ENCODE measurements around the gene TRIM13.
"Not testable (repeated sequence)": the region's sequence is repeated elsewhere in the genome, so short reads cannot be mapped to it uniquely, and the experiment has no call there.

The TRIM13 gene

GRCh38 chr13:50055454-50055853 lies 58.6 kb downstream of the TRIM13 start:
- POLR2A ChIA-PET = no interaction called here
- DNase-seq (ENCODE audit: extremely low spot score) = no peak
- TF ChIP-seq L3MBTL2 (conservative IDR thresholded peaks at IDR 0.05) = no peak
- no peak for TF ChIP-seq PKNOX1 (IDR thresholded peaks at IDR 0.05)
- no peak for TF ChIP-seq ZNF384 (IDR thresholded peaks at IDR 0.05)
- CTCF ChIA-PET = no interaction called here

- ChIA-PET CTCF (no interaction called here), POLR2A (no interaction called here)
- DNase-seq (ENCODE audit: extremely low spot score) = no peak
- TF ChIP-seq LEF1 (IDR thresholded peaks at IDR 0.05; ENCODE audit: borderline replicate concordance) (no peak), ZNF384 (IDR thresholded peaks at IDR 0.05) (no peak), CTBP1 (IDR thresholded peaks at IDR 0.05; ENCODE audit: borderline replicate concordance) (no peak), NFRKB (IDR thresholded peaks at IDR 0.05) (no peak), L3MBTL2 (conservative IDR thresholded peaks at IDR 0.05) (no peak), TARDBP (IDR thresholded peaks at IDR 0.05) (no peak), ELF4 (IDR thresholded peaks at IDR 0.05) (no peak), ARNT (IDR thresholded peaks at IDR 0.05) (no peak), FOXK2 (IDR thresholded peaks at IDR 0.05) (no peak), SP1 (IDR thresholded peaks at IDR 0.05) (no peak), FOXM1 (IDR thresholded peaks at IDR 0.05; ENCODE audit: borderline replicate concordance) (no peak), BHLHE40 (IDR thresholded peaks at IDR 0.05; ENCODE audit: borderline replicate concordance) (no peak), SUZ12 (IDR thresholded peaks at IDR 0.05) (no peak), HDGF (IDR thresholded peaks at IDR 0.05; ENCODE audit: borderline replicate concordance) (no peak), PKNOX1 (IDR thresholded peaks at IDR 0.05) (no peak), FOXA1 (IDR thresholded peaks at IDR 0.05) (no peak)
Measured at GRCh38 chr13:50060718-50061117, 63.9 kb downstream of the TRIM13 start.

GRCh38 chr13:50062336-50062735 lies 65.5 kb downstream of the TRIM13 start:
- CTCF ChIA-PET; POLR2A ChIA-PET; DNase-seq (ENCODE audit: extremely low spot score): not testable (repeated sequence)

GRCh38 chr13:50065712-50066111 lies 68.9 kb downstream of the TRIM13 start:
- no peak for DNase-seq (ENCODE audit: extremely low spot score)
- ChIA-PET POLR2A (no interaction called here), CTCF (no interaction called here)
- TF ChIP-seq SP1 (IDR thresholded peaks at IDR 0.05) (no peak), LEF1 (IDR thresholded peaks at IDR 0.05; ENCODE audit: borderline replicate concordance) (no peak), ARNT (IDR thresholded peaks at IDR 0.05) (no peak), FOXK2 (IDR thresholded peaks at IDR 0.05) (no peak), NFRKB (IDR thresholded peaks at IDR 0.05) (no peak), ELF4 (IDR thresholded peaks at IDR 0.05) (no peak), HDGF (IDR thresholded peaks at IDR 0.05; ENCODE audit: borderline replicate concordance) (no peak), PKNOX1 (IDR thresholded peaks at IDR 0.05) (no peak), CTBP1 (IDR thresholded peaks at IDR 0.05; ENCODE audit: borderline replicate concordance) (no peak), TARDBP (IDR thresholded peaks at IDR 0.05) (no peak), ZNF384 (IDR thresholded peaks at IDR 0.05) (no peak), SUZ12 (IDR thresholded peaks at IDR 0.05) (no peak), FOXM1 (IDR thresholded peaks at IDR 0.05; ENCODE audit: borderline replicate concordance) (no peak), FOXA1 (IDR thresholded peaks at IDR 0.05) (no peak), L3MBTL2 (conservative IDR thresholded peaks at IDR 0.05) (no peak), BHLHE40 (IDR thresholded peaks at IDR 0.05; ENCODE audit: borderline replicate concordance) (no peak)

Measured in HEK293T (cell line).